HUES64 (cell line): ENCODE results near the gene STOML1.

Experiments
- H3K27ac ChIP-seq: 2 replicates; pipeline ENCODE4 v1.7.0; 2013; ENCODE audit warnings: low read depth, low read length, inconsistent platforms
- H3K27me3 ChIP-seq: 2 replicates; pipeline ENCODE4 v1.6.1; 2013; ENCODE audit warnings: mild to moderate bottlenecking, low read length; ENCODE audit not compliant: insufficient read depth
- H3K36me3 ChIP-seq: 2 replicates; pipeline ENCODE4 v1.6.1; 2013; ENCODE audit warnings: mild to moderate bottlenecking, low read length; ENCODE audit not compliant: insufficient read depth
- H3K4me1 ChIP-seq: 2 replicates; pipeline ENCODE4 v1.6.1; 2013; ENCODE audit warnings: mild to moderate bottlenecking, low read length, moderate library complexity; ENCODE audit not compliant: insufficient read depth
- H3K4me3 ChIP-seq: 2 replicates; pipeline ENCODE4 v1.5.1; 2013; ENCODE audit warnings: mild to moderate bottlenecking, low read length, moderate library complexity
- H3K9ac ChIP-seq: 2 replicates; pipeline ENCODE4 v1.6.1; 2013; ENCODE audit warnings: mild to moderate bottlenecking, low read depth, low read length
- H3K9me3 ChIP-seq: 2 replicates; pipeline ENCODE4 v1.6.1; 2013; ENCODE audit warnings: low read depth, low read length; ENCODE audit not compliant: insufficient read depth
- WGBS: fragments of 150-250, 120-280 bp; methylation state at CpG from one replicate; pipeline ENCODE4 v1.1.7; 2013; ENCODE audit warnings: missing lambda C conversion rate; 5-methylcytosine and 5-hydroxymethylcytosine counted together

The STOML1 gene

GRCh38 chr15:73956743-73957135 lies 35.4 kb downstream of the STOML1 start:
- no peak overlapping the region for H3K27ac ChIP-seq
- H3K27me3 ChIP-seq: no peaks in the 10 kb centered on the region
- H3K9ac ChIP-seq: no peak overlapping the region
- no peaks in the 10 kb centered on the region for H3K36me3 ChIP-seq
- no peaks in the 10 kb centered on the region for H3K9me3 ChIP-seq
- 93% methylated on average over 9 of the region's 9 CpGs for WGBS
- H3K4me1 ChIP-seq: peaks cover 4% of the 10 kb centered on the region; the same call in 1 of the 2 replicates
- no peak overlapping the region for H3K4me3 ChIP-seq

- Histone ChIP-seq H3K27me3 (no peaks in the 10 kb centered on the region), H3K4me1 (peaks cover 9% of the 10 kb centered on the region), H3K9me3 (no peaks in the 10 kb centered on the region), H3K4me3 (no peak overlapping the region), H3K36me3 (no peaks in the 10 kb centered on the region), H3K27ac (no peak overlapping the region), H3K9ac (no peak overlapping the region)
- 92% methylated on average over 12 of the region's 12 CpGs for WGBS
These were observed 36.0 kb downstream of the STOML1 start for GRCh38 chr15:73955861-73956742.

- Histone ChIP-seq H3K4me3 (no peak overlapping the region), H3K9ac (no peak overlapping the region), H3K27me3 (no peaks in the 10 kb centered on the region), H3K36me3 (no peaks in the 10 kb centered on the region), H3K27ac (no peak overlapping the region), H3K4me1 (peaks cover 12% of the 10 kb centered on the region), H3K9me3 (no peaks in the 10 kb centered on the region)
- WGBS: 94% methylated on average over 4 of the region's 4 CpGs
These were observed 36.8 kb downstream of the STOML1 start for GRCh38 chr15:73955326-73955725.

GRCh38 chr15:73954188-73955145 lies 37.6 kb downstream of the STOML1 start:
- no peak overlapping the region for H3K4me3 ChIP-seq
- no peaks in the 10 kb centered on the region for H3K27me3 ChIP-seq
- no peak overlapping the region for H3K9ac ChIP-seq
- H3K36me3 ChIP-seq: no peaks in the 10 kb centered on the region
- WGBS: 89% methylated on average over 27 of the region's 27 CpGs
- H3K27ac ChIP-seq: no peak overlapping the region
- peaks cover 12% of the 10 kb centered on the region for H3K4me1 ChIP-seq
- H3K9me3 ChIP-seq: no peaks in the 10 kb centered on the region

- Histone ChIP-seq H3K27me3 (no peaks in the 10 kb centered on the region), H3K9ac (no peak overlapping the region), H3K4me3 (no peak overlapping the region), H3K9me3 (no peaks in the 10 kb centered on the region), H3K36me3 (no peaks in the 10 kb centered on the region), H3K4me1 (peaks cover 12% of the 10 kb centered on the region), H3K27ac (no peak overlapping the region)
- WGBS: 89% methylated on average over 10 of the region's 10 CpGs
These were observed 39.0 kb downstream of the STOML1 start for GRCh38 chr15:73952913-73953750.

GRCh38 chr15:73952171-73952912 lies 39.8 kb downstream of the STOML1 start:
- Histone ChIP-seq H3K4me3 (no peak overlapping the region), H3K4me1 (peaks cover 12% of the 10 kb centered on the region), H3K36me3 (no peaks in the 10 kb centered on the region), H3K9ac (no peak overlapping the region), H3K27ac (no peak overlapping the region), H3K9me3 (no peaks in the 10 kb centered on the region), H3K27me3 (no peaks in the 10 kb centered on the region)
- WGBS: 91% methylated on average over 21 of the region's 21 CpGs

GRCh38 chr15:73951601-73952000 lies 40.5 kb downstream of the STOML1 start:
- Histone ChIP-seq H3K36me3 (no peaks in the 10 kb centered on the region), H3K9ac (peak overlapping the region; percentile 15; the same call in 1 of the 2 replicates), H3K4me3 (no peak overlapping the region)

GRCh38 chr15:73950831-73951561 lies 41.1 kb downstream of the STOML1 start:
- H3K27me3 ChIP-seq: no peaks in the 10 kb centered on the region
- no peaks in the 10 kb centered on the region for H3K36me3 ChIP-seq

More at GRCh38 chr15:73951601-73952000, 40.5 kb downstream of the STOML1 start:
- Histone ChIP-seq H3K9me3 (no peaks in the 10 kb centered on the region), H3K27ac (no peak overlapping the region), H3K4me1 (peaks cover 12% of the 10 kb centered on the region), H3K27me3 (no peaks in the 10 kb centered on the region)
- 46% methylated on average over 12 of the region's 13 CpGs for WGBS

GRCh38 chr15:73950479-73950830 lies 41.6 kb downstream of the STOML1 start:
- H3K4me1 ChIP-seq: peaks cover 12% of the 10 kb centered on the region
- no peak overlapping the region for H3K27ac ChIP-seq
- H3K9me3 ChIP-seq: no peaks in the 10 kb centered on the region
- no peaks in the 10 kb centered on the region for H3K27me3 ChIP-seq
- no peaks in the 10 kb centered on the region for H3K36me3 ChIP-seq
- no peak overlapping the region for H3K4me3 ChIP-seq
- no peak overlapping the region for H3K9ac ChIP-seq

More at GRCh38 chr15:73950831-73951561, 41.1 kb downstream of the STOML1 start:
- Histone ChIP-seq H3K9me3 (no peaks in the 10 kb centered on the region), H3K27ac (no peak overlapping the region), H3K4me3 (no peak overlapping the region), H3K9ac (peak overlapping the region; percentile 15; the same call in 1 of the 2 replicates), H3K4me1 (peaks cover 12% of the 10 kb centered on the region)
- WGBS: 12% methylated on average over 15 of the region's 15 CpGs

- H3K36me3 ChIP-seq: no peaks in the 10 kb centered on the region
These were observed 42.6 kb downstream of the STOML1 start for GRCh38 chr15:73949496-73949895.

More at GRCh38 chr15:73949496-73949895, 42.6 kb downstream of the STOML1 start:
- no peak overlapping the region for H3K4me3 ChIP-seq
- 92% methylated on average over 10 of the region's 10 CpGs for WGBS
- H3K27ac ChIP-seq: no peak overlapping the region
- H3K4me1 ChIP-seq: peaks cover 12% of the 10 kb centered on the region
- H3K27me3 ChIP-seq: no peaks in the 10 kb centered on the region
- no peaks in the 10 kb centered on the region for H3K9me3 ChIP-seq
- H3K9ac ChIP-seq: no peak overlapping the region
